Dendritic cell treated with granulocyte-macrophage colony-stimulating factor and Interleukin-4, amounts not matched to agents 40 ng/mL and 50 ng/mL, for 4 days (primary cell): ENCODE data around the gene GAS7.

Experiments
- H3K27ac Mint-ChIP-seq: one replicate; pipeline ENCODE4 v1.8.0; 2022; ENCODE audit warnings: mild to moderate bottlenecking, mixed read lengths
- H3K27me3 Mint-ChIP-seq: one replicate; pipeline ENCODE4 v1.8.0; 2022; ENCODE audit warnings: mild to moderate bottlenecking, mixed read lengths
- H3K36me3 Mint-ChIP-seq: one replicate; pipeline ENCODE4 v1.8.0; 2022; ENCODE audit warnings: low read depth, mixed read lengths
- H3K4me1 Mint-ChIP-seq: one replicate; pipeline ENCODE4 v1.8.0; 2022; ENCODE audit warnings: low read depth, mixed read lengths
- H3K4me3 Mint-ChIP-seq: one replicate; pipeline ENCODE4 v1.8.0; 2022; ENCODE audit warnings: mild to moderate bottlenecking, moderate library complexity, mixed read lengths
- H3K9me3 Mint-ChIP-seq: one replicate; pipeline ENCODE4 v1.8.0; 2022; ENCODE audit warnings: mixed read lengths
- intact Hi-C: fragments of 100-400 bp; cut with micrococcal nuclease; formaldehyde crosslinking; loops from one replicate; pipeline ENCODE4 v1.15.0; 2022

Gene GAS7

DNA sequence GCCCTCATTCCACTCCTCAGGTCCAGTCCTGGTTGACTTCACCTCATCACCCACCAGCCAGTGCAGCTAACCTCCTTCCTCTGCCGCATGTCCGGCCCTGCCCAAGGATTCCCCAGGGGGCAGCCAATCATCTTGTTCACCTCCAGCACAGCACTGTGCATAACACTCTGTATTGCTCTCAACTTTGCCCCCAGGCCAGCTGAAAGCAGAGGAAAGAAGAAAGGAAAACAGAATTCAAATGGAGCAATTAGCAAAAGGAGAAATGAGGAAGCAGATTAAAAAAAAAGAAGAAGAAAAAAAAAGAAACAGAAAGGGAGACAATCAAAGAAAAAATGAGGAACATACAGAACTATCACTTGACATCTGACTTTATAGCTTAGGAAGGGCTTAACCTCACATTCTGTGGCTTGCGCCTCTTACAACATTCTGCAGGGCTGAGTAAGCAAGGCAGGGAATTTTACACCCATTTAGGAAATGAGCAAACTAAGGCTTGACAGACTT, 26.1 kb downstream of the GAS7 start:
- peak overlapping the region; percentile 86 for H3K27ac Mint-ChIP-seq
- H3K4me3 Mint-ChIP-seq, result peak overlapping the region; percentile 61
- H3K36me3 Mint-ChIP-seq, result peaks cover 10% of the 10 kb centered on the region
- intact Hi-C loops, result loop anchor here (2.0 kb wide), 1 partner anchor 15 kb away; no protein-coding TSS in a partner anchor
- peaks cover 85% of the 10 kb centered on the region for H3K4me1 Mint-ChIP-seq
- H3K9me3 Mint-ChIP-seq, result no peaks in the 10 kb centered on the region
- H3K27me3 Mint-ChIP-seq, result no peaks in the 10 kb centered on the region

DNA sequence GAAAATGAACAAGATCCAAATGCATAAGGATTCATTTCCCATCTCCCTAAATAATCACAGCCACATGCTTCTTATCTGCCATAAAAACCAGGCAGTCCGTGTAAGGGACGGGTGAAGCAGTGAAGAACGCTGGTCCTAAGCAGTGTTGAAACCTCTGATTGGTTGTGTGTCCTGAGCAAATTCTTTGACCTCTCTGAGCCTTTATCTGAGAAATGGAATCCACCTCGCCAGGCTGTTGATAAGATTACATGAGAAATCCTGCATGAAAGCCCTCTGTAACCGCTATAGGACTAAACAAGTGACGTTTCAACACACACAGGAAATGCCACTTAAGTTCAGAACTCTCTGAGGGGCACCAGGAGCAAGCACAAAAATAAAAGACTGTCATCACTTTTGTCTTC, 26.8 kb downstream of the GAS7 start:
- Mint-ChIP-seq H3K36me3 (peaks cover 3% of the 10 kb centered on the region), H3K4me3 (no peak overlapping the region), H3K9me3 (no peaks in the 10 kb centered on the region), H3K27me3 (no peaks in the 10 kb centered on the region), H3K27ac (peak overlapping the region; percentile 86), H3K4me1 (peaks cover 81% of the 10 kb centered on the region)
- intact Hi-C loops, result no loop called here

DNA sequence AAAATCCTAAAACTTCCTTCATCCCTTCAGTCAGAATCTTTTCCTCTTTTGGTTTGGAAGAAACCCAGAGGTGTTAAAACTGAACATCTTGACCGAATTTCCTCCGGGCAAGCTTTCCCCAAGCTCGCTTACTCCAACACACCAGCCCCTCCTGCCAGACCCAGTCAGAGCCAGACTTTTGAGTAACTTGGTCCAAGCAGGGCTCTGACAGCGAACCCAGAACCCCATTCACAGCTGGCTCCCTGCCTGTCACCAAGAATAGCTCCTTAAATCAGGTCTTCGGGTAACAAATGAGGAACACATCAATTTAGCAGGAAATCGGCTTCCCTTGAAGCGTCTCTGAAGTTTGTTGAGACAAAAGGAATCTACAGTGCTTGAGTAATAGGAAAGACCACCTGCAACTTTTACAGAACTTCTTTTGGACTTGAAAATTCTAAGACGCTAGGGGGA, 27.3 kb downstream of the GAS7 start:
- no peaks in the 10 kb centered on the region for H3K36me3 Mint-ChIP-seq
- H3K27ac Mint-ChIP-seq, result peak overlapping the region; percentile 86
- H3K27me3 Mint-ChIP-seq, result no peaks in the 10 kb centered on the region
- H3K9me3 Mint-ChIP-seq, result no peaks in the 10 kb centered on the region
- H3K4me1 Mint-ChIP-seq, result peaks cover 76% of the 10 kb centered on the region
- peak overlapping the region; percentile 63 for H3K4me3 Mint-ChIP-seq
- intact Hi-C loops, result no loop called here

DNA sequence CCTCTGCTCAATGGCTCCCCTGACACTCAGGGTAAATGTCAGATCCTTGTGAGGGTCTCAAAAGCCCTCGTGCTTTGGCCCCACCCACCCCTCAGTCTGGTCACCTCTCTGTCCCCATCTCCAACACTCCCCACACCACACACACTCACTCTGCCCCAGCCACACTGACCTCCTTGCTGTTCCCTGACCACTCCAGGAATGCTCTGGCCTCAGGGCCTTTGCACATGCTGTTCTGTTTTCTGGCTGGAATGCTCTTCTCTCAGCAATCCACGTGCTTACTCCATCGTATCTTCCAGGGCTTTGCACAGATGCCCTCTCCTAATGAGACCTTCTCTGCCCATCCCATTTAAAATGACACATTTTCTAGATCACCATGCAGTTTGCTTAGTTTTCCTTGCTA, 28.2 kb downstream of the GAS7 start:
- Mint-ChIP-seq H3K4me1 (peaks cover 73% of the 10 kb centered on the region), H3K36me3 (no peaks in the 10 kb centered on the region), H3K9me3 (no peaks in the 10 kb centered on the region), H3K27ac (peak overlapping the region; percentile 86), H3K27me3 (no peaks in the 10 kb centered on the region), H3K4me3 (no peak overlapping the region)
- intact Hi-C loops, result no loop called here

GRCh38 chr17:10169290-10169689, 29.1 kb downstream of the GAS7 start:
- peaks cover 67% of the 10 kb centered on the region for H3K4me1 Mint-ChIP-seq
- H3K27me3 Mint-ChIP-seq, result no peaks in the 10 kb centered on the region
- no peaks in the 10 kb centered on the region for H3K9me3 Mint-ChIP-seq
- H3K36me3 Mint-ChIP-seq, result no peaks in the 10 kb centered on the region
- H3K27ac Mint-ChIP-seq, result peak overlapping the region; percentile 86
- H3K4me3 Mint-ChIP-seq, result no peak overlapping the region
- intact Hi-C loops, result no loop called here

DNA sequence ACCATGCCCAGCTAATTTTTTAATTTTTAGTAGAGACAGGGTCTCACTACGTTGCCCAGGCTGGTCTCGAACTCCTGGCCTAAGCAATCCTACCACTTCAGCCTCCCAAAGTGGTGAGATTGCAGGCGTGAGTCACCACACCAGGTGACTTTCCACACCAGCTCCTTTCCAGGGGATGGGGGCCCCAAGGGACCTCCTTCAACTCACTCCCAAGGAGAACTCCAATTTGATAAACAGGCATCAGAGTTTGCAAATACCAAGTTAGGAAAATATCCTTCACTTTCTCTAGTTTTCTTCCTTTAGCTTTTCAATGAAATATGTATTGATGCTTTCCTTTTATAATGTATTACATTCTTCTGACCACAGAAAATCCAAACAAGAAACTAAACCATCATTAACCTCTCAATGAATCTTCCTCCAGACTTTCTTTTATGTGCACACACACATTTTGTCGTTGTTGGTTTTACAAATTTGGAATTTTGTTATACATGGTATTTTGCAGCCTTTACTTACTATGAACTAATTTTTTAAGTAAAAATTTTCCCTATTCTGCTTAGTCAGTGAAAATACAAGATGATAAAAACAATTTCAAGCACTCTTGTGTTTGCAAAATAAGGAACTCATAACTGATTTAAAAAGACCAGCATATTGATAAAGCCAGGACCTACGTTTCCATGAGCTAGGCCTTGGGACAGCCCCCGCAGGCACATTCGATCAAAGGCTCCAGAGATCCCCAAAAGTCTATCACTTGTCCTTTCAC, 32.0 kb downstream of the GAS7 start:
- intact Hi-C loops, result no loop called here
- H3K27me3 Mint-ChIP-seq, result no peaks in the 10 kb centered on the region
- no peak overlapping the region for H3K4me3 Mint-ChIP-seq
- no peaks in the 10 kb centered on the region for H3K9me3 Mint-ChIP-seq
- H3K36me3 Mint-ChIP-seq, result peaks cover 17% of the 10 kb centered on the region
- H3K27ac Mint-ChIP-seq, result no peak overlapping the region
- H3K4me1 Mint-ChIP-seq, result peaks cover 53% of the 10 kb centered on the region

GRCh38 chr17:10162096-10162495, 36.3 kb downstream of the GAS7 start:
- no peaks in the 10 kb centered on the region for H3K9me3 Mint-ChIP-seq
- no peak overlapping the region for H3K4me3 Mint-ChIP-seq
- intact Hi-C loops, result no loop called here
- H3K4me1 Mint-ChIP-seq, result peaks cover 35% of the 10 kb centered on the region
- no peak overlapping the region for H3K27ac Mint-ChIP-seq
- H3K36me3 Mint-ChIP-seq, result peaks cover 26% of the 10 kb centered on the region
- H3K27me3 Mint-ChIP-seq, result no peaks in the 10 kb centered on the region

DNA sequence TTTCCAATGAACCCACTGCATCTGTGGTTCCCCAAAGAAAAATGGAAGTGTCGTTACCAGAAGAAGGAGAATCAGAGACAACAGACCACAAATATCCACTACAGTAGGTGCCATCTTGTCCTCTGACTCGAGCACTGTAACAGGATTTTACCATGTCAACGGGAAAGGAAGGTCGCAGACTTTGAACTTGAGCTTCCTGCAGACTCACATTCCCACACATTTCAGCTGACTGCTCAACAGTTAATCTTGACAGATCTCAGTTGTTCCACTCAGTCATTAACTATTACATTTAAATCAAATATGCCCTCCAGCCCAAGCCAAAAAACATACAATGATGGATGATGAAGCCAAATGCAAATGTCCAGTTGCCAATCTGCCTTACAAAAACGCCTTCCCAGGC, 37.0 kb downstream of the GAS7 start:
- Mint-ChIP-seq H3K27ac (peak overlapping the region; percentile 43), H3K4me3 (no peak overlapping the region), H3K27me3 (no peaks in the 10 kb centered on the region), H3K9me3 (no peaks in the 10 kb centered on the region), H3K4me1 (peaks cover 41% of the 10 kb centered on the region), H3K36me3 (peaks cover 26% of the 10 kb centered on the region)
- intact Hi-C loops, result no loop called here

DNA sequence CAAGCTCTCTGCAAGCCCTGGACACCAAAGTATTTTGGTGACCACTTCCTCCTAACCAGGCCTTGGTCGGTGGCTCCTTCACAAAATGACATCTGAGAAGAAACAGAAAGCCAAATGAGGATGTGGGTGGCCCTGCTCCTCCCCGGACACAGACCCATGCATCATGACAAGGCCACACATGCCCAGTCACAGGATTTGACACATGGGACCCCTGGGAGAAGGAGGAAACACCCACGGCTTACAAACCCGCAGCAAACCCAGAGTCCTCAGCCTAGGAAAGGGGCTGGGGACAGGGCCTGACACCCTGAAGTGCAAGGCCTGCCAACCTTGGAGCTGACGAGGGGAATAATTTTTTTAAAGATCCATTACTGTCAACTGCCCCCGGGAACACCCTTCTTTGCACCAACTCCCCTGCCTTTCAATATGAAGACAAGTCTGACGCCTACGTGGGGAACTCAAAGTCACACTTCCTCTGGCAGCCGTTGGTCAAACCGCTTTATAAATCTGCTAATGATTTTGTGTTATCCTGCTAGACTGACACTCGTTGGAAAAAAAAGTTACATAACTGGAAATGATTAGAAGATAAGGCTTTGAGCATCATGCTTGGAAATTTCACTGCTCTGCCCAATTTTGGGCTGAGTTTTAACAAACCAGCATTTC, 41.3 kb downstream of the GAS7 start:
- Mint-ChIP-seq H3K36me3 (peaks cover 22% of the 10 kb centered on the region), H3K4me3 (peak overlapping the region; percentile 52), H3K9me3 (no peaks in the 10 kb centered on the region), H3K4me1 (peaks cover 58% of the 10 kb centered on the region), H3K27me3 (no peaks in the 10 kb centered on the region), H3K27ac (peak overlapping the region; percentile 95)
- intact Hi-C loops, result loop anchor here (2.0 kb wide), 2 partner anchors 16 to 94 kb away; no protein-coding TSS in a partner anchor

DNA sequence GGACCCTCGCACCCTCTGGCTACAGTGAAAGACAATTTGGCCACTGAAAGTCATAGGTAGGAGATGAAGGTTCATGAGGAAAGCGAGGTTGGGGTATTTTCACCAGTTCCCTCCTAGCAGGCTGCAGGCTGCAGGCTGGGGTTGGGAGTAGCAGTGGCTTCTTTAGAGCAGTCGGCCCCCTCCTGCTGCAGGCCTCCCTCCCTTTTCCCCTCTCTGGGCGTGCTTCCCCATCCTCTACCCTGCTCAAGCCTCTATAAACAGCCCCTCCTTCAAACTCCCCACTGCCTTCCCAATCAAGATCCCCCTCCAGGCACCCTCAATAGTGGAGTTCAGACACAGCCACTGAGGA, 41.8 kb downstream of the GAS7 start:
- intact Hi-C loops, result loop anchor here (2.0 kb wide), 2 partner anchors 16 to 94 kb away; no protein-coding TSS in a partner anchor
- Mint-ChIP-seq H3K36me3 (peaks cover 18% of the 10 kb centered on the region), H3K9me3 (no peaks in the 10 kb centered on the region), H3K4me1 (peaks cover 59% of the 10 kb centered on the region), H3K27ac (peak overlapping the region; percentile 95), H3K4me3 (peak overlapping the region; percentile 52), H3K27me3 (no peaks in the 10 kb centered on the region)

GRCh38 chr17:10156077-10156435, 42.4 kb downstream of the GAS7 start:
- Mint-ChIP-seq H3K9me3 (no peaks in the 10 kb centered on the region), H3K27me3 (no peaks in the 10 kb centered on the region), H3K4me3 (no peak overlapping the region), H3K27ac (peak overlapping the region; percentile 95), H3K36me3 (peaks cover 13% of the 10 kb centered on the region), H3K4me1 (peaks cover 56% of the 10 kb centered on the region)
- intact Hi-C loops, result loop anchor here (2.0 kb wide), 2 partner anchors 17 to 93 kb away; no protein-coding TSS in a partner anchor

DNA sequence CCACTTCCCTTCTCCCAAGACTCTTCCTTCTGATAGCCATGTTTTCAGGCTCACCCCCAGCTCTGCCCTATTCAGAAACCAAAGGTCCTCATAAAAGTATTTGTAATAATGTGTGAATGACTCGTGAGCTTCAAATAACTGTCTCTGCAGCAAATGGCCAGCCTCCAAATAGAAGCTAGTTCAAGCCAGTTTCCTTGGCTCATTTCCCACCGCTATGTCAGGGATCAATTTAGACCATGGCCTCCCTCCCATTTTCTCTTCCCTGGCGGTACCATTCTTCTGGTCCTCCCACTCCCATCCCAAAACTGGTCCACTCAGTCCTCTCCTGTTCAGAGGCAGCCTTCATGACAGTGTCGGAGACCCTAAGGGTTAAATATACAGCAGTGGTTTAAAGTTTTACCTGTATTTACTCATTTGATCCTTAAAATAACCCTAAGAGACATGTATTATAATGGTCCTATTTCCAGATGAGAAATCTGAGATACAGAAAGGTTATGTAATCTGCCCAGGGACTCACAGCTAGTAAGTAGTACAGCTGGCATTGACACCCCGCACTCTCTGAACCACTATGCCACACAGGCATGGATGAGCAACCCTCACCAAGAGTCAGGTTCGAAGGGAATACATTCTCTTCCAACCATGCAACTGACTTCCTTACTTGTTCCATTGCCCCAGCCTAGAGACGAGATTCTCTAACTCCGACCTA, 42.9 kb downstream of the GAS7 start:
- no peaks in the 10 kb centered on the region for H3K27me3 Mint-ChIP-seq
- no peak overlapping the region for H3K4me3 Mint-ChIP-seq
- peak overlapping the region; percentile 95 for H3K27ac Mint-ChIP-seq

DNA sequence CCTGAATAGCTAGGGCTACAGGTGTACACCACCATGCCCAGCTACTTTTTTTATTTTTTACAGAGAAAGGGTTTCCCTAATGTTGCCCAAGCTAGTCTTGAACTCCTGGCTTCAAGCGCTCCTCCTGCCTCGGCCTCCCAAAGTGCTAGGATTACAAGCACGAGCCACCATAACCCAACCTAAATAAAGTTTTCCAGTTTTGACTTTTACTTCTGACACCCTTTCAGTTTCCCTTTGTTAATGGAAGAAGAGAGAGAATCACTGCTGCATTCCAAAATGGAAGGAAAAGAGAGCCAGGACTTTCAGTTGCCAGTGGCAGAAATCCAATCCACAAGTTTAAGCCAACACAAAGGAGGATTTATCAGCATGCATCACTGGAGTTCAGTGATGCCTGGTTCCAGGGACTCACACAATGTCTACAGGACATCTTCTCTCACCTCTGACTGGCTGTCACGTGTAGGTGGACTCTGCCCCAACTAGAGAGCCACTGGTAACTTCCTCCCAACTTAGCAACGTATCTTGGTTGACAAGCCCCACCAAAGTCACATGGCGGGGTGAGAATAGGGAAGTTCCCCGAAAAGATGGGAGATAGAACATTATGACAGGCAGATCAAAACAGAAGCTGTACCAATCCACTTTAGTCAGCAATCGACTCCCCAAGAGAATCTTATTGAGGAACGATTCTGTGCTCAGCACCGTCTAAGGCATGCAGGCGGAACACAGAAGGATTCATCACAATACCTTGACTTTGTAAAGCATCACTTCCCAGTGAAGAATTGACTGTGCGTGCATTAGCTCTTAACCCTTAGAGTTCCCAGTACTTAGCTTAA, 46.5 kb downstream of the GAS7 start:
- Mint-ChIP-seq H3K4me1 (peaks cover 63% of the 10 kb centered on the region), H3K9me3 (no peaks in the 10 kb centered on the region), H3K27ac (peak overlapping the region; percentile 87), H3K4me3 (no peak overlapping the region), H3K27me3 (no peaks in the 10 kb centered on the region), H3K36me3 (peaks cover 6% of the 10 kb centered on the region)
- intact Hi-C loops, result loop anchor here (2.0 kb wide), 2 partner anchors 37 to 45 kb away; no protein-coding TSS in a partner anchor

More for the DNA sequence above, 42.9 kb downstream of the GAS7 start:
- H3K36me3 Mint-ChIP-seq, result peaks cover 8% of the 10 kb centered on the region
- H3K4me1 Mint-ChIP-seq, result peaks cover 55% of the 10 kb centered on the region
- intact Hi-C loops, result loop anchor here (2.0 kb wide), 2 partner anchors 17 to 93 kb away; no protein-coding TSS in a partner anchor
- no peaks in the 10 kb centered on the region for H3K9me3 Mint-ChIP-seq
